ENCODE data around the gene PAK5.

PAK5 gene

GRCh38 chr20:9616833-9617461 is 221.9 kb downstream of the PAK5 start:
- DNase-seq (ENCODE audit: low read depth in 2 of 2): peak; percentile 6 to 17

- no peak for DNase-seq (ENCODE audit: low read depth in 2 of 2)
These were observed 222.4 kb downstream of the PAK5 start for GRCh38 chr20:9616455-9616805.

- DNase-seq (ENCODE audit: low read depth in 2 of 2): no peak
These were observed 223.0 kb downstream of the PAK5 start for GRCh38 chr20:9615766-9616454.

- no peak for DNase-seq (ENCODE audit: low read depth in 2 of 2)
These were observed 223.8 kb downstream of the PAK5 start for GRCh38 chr20:9615118-9615517.

GRCh38 chr20:9613871-9614270 is 225.0 kb downstream of the PAK5 start:
- no peak for DNase-seq (ENCODE audit: low read depth in 2 of 2)

GRCh38 chr20:9611921-9612320 is 227.0 kb downstream of the PAK5 start:
- no peak for DNase-seq (ENCODE audit: low read depth in 2 of 2)

GRCh38 chr20:9610665-9611064 is 228.2 kb downstream of the PAK5 start:
- no peak for DNase-seq (ENCODE audit: low read depth in 2 of 2)

GRCh38 chr20:9609887-9610502 is 228.9 kb downstream of the PAK5 start:
- peak in 1 of 2 donors; percentile 3 for DNase-seq (ENCODE audit: low read depth in 2 of 2)

GRCh38 chr20:9608639-9609340 is 230.1 kb downstream of the PAK5 start:
- no peak for DNase-seq (ENCODE audit: low read depth in 2 of 2)

GRCh38 chr20:9602847-9603183 is 236.1 kb downstream of the PAK5 start:
- no peak for DNase-seq (ENCODE audit: low read depth in 2 of 2)

GRCh38 chr20:9600562-9600961 is 238.3 kb downstream of the PAK5 start:
- no peak for DNase-seq (ENCODE audit: low read depth in 2 of 2)

- no peak for DNase-seq (ENCODE audit: low read depth in 2 of 2)
These were observed 241.3 kb downstream of the PAK5 start for GRCh38 chr20:9597547-9597946.

- no peak for DNase-seq (ENCODE audit: low read depth in 2 of 2)
These were observed 243.1 kb downstream of the PAK5 start for GRCh38 chr20:9595763-9596162.

- DNase-seq (ENCODE audit: low read depth in 2 of 2): no peak
These were observed 244.5 kb downstream of the PAK5 start for GRCh38 chr20:9594284-9594875.

- DNase-seq (ENCODE audit: low read depth in 2 of 2): no peak
These were observed 246.5 kb downstream of the PAK5 start for GRCh38 chr20:9592419-9592818.

GRCh38 chr20:9591080-9591479 is 247.8 kb downstream of the PAK5 start:
- DNase-seq (ENCODE audit: low read depth in 2 of 2): no peak

GRCh38 chr20:9590189-9590588 is 248.7 kb downstream of the PAK5 start:
- no peak for DNase-seq (ENCODE audit: low read depth in 2 of 2)

- DNase-seq (ENCODE audit: low read depth in 2 of 2): no peak
These were observed 250.2 kb downstream of the PAK5 start for GRCh38 chr20:9588706-9589105.

GRCh38 chr20:9583151-9583550 is 255.7 kb downstream of the PAK5 start:
- DNase-seq (ENCODE audit: low read depth in 2 of 2): no peak

- DNase-seq (ENCODE audit: low read depth in 2 of 2): no peak
These were observed 256.7 kb downstream of the PAK5 start for GRCh38 chr20:9582137-9582536.

GRCh38 chr20:9581509-9581908 is 257.4 kb downstream of the PAK5 start:
- DNase-seq (ENCODE audit: low read depth in 2 of 2): no peak

GRCh38 chr20:9578594-9578993 is 260.3 kb downstream of the PAK5 start:
- DNase-seq (ENCODE audit: low read depth in 2 of 2): no peak
